NCI-H2171 (cell line): ENCODE results near the gene TCOF1.
"Not testable (repeated sequence)": the region's sequence is repeated elsewhere in the genome, so short reads cannot be mapped to it uniquely, and the experiment has no call there.

Experiments
- DNase-seq: peaks from one replicate; lab custom pipeline; 2025; lab: John Stamatoyannopoulos, UW

Gene TCOF1

GRCh38 chr5:150406103-150406722, 48.7 kb downstream of the TCOF1 start:
- DNase-seq: no peak

- no peak for DNase-seq
Measured at GRCh38 chr5:150406723-150407095, 49.2 kb downstream of the TCOF1 start.

GRCh38 chr5:150407096-150407720, 49.7 kb downstream of the TCOF1 start:
- no peak for DNase-seq

DNA sequence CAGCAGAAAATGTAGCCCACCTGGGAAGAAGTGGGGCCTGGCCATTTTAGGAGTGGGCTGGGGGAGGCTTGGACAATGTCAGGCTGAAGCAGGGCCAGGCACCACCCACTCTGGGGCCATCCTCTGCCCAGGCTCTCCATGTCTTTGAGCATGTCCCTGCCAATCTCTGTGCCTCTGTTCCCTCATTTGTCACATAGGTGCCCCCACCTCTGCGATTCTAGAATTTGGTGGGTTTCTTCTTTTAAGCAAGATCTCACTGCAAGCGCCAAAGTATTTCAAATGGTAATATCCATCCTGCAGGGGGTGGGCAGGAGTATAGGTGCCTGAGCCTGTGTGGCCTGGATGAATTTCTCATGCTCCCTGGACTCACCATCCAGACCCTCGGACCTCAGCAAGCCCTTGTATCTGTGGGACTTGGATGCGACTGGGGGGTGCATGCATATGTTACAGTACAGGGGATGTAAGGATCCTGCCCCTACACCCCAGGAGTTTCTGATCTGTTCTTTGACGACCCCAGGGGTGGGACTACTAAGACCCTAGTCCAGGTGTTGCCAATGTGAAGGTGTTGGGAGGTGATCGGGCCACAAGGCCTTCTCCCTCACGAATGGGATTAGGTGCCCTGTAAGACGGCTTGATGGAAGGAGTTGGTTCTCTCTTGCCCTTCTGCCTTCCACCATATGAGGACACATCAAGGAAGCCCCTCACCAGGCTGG, 50.9 kb downstream of the TCOF1 start:
- DNase-seq: no peak

DNA sequence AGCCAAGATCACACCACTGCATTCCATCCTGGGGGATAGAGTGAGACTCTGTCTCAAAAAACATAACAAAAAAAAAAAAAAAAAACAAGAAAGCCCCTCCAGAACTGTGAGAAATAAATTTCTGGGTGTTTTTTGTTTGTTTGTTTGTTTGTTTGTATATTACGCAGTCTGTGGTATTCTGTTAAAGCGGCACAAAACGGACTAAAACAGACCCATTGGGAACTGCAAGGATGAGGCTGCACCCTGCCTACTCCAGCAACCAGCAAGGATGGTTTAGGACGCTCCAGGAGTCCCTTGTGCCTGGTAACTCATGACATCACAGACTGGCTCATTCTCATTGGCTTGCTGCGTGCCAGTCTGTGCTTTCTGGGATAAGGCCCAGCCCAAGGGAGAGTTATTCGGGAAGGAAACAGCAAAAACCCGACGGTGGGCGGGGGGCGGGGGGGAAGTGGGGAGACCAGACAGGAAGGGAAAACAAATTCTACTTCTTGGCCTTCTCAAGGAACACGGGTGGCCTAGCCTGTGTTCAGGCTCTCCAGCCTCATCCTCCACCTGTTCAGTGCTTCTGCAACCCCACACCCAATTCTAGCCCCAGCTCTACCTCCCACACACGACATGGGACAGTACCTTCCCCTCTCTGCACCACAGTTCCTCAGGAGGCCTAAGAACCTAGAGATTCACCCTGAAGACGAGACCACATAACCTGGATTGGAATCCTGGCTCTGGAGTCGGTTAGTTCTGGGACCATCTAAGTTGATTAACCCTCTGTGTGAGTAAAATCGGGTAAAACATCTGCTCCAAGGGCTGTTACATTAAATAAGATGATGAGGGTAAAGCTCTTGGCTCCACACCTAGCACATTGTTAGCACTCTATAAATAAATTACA, 52.4 kb downstream of the TCOF1 start:
- peak; percentile 16 for DNase-seq

DNA sequence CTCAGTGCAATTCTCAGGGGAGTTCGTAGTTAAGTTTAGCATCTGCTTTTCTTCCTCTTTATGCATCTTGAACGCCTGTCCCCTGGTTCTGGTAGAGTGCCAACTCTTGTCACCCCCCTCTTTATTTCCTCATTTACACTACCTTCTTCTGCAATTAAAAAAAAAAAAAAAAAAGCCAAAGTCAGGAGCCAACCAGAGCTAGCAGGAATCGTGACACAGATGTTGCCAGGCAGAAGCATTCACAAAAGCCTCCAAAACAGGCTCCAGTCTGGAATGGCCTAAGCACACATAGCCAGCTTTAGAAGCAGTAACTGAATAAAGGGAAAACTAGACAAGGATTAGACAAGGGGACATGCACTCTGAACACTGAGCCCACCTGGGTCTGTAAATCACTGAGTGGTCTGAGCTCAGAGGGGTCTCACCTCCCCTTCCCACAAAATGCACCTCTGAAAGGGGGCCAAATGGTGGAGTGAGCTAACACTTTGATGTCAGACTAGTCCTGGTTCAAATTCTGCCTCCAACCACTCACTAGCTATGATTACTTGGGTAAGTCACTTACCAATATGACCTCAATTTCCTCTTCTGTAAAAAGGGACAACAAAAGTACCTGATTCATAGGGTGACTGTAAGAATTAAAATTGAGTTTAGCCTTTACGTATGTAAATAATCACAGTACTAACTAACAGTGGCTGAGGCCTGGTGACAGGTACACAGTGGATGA, 53.2 kb downstream of the TCOF1 start:
- DNase-seq: no peak

GRCh38 chr5:150411245-150411979, 53.9 kb downstream of the TCOF1 start:
- no peak for DNase-seq

DNA sequence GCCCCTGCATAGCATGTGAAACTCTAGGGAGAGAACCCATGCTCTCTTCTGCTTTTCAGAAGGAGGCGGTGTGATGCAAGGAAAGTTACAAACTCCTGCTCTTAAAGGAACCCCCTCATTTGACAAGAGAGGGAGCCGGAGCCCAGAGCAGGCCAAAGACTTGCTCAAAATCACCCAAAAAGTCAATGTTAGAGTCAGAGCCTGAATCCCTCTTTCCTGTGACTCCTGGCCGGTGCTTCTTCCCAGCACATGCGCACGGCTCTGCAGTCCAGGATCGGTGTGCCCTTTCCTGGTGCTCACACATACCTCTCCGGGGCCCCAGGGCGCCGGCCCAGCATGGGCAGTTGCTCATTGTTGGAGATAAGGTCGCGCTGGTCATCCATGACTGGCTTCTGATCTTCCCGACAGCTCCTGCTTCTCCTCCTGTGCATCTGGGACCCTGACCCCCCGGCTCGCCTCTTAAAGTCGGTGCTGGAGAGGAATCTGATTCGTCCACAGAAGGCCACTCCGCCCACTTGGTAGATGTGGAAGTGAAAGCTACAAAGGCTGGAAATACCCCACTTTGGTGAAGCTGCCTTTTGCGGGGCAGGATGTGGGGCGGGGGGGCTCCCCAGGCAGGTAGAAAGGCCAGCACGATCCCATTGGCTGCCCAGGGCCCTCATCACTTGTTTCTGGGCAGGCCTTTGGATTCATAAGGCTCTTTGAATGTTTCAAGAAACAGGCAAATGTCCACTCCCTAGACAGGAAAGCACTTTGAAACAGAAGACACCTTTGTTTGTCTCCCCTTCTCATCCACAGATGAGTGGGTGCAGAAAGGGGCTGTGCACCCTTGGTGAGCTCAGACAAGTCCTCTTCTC, 55.0 kb downstream of the TCOF1 start, which contains the start of gene CD74:
Gene CD74, minus strand, starts transcription at position 592 of the 857 bp plus-strand sequence. Its CDS starts 161 bp downstream, at position 431.
- DNase-seq: no peak

GRCh38 chr5:150413176-150413901, 55.8 kb downstream of the TCOF1 start:
- no peak for DNase-seq

DNA sequence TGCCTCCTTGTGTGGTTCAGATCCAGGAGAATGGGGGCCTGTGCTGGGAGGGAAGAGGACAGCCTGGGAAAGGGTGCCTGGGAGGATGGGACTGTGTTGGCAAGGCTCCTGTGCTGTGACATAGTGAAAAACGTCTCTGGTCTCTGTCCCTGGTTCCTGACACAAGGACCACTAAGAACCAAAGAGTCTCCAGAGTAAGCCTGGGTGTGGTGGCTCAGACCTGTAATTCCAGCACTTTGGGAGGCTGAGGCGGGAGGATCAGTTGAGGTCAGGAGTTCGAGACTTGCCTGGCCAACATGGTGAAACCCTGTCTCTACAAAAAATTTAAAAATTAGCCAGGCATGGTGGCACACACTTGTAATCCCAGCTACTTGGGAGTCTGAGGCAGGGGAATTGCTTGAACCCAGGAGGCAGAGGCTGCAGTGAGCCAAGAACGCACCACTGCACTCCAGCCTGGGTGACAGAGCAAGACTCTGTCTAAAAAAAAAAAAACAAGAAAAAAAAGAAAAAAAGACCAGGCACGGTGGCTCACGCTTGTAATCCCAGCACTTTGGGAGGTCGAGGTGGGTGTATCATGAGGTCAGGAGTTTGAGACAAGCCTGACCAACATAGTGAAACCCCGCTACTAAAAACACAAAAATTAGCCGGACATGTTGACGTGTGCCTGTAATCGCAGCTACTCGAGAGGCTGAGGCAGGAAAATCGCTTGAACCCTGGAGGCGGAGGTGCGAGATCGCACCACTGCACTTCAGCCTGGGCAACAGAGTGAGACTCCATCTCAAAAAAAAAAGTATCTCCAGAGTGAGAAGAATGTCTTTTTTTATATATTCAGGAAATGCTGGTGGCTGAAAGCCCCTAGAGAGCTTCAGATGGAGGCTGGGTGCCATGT, 56.6 kb downstream of the TCOF1 start:
- DNase-seq: not testable (repeated sequence)

DNA sequence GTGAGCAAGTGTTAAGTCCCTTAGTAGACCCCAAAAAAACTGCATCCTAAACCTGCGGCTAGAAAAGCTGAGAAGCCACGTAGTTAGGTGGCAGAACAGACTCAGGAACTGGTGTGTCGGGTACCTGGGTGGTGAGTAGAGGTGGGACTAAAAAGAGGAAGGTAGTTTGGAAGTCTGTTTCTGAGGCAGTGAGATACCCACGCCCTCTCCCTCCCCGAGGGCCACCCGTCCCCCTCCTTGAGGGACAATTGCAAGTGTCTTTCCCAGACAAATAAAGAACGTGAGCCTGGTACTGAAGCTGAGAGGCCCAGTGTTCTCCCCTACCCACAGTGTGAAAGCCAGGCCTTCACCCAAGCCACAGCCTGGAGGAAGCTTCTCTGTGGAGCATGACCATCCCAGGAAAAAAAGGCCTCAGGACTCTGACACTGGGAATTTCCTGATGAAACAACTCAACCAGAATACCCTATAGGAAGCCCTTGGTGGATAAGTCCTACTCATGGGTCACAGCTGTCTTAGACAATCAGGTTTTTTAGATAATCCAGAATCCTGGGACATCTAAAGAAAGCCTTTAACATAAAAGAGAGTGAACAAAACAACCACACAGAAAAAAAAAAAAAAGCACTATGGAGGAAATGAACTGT, 62.3 kb downstream of the TCOF1 start:
- DNase-seq: no peak

DNA sequence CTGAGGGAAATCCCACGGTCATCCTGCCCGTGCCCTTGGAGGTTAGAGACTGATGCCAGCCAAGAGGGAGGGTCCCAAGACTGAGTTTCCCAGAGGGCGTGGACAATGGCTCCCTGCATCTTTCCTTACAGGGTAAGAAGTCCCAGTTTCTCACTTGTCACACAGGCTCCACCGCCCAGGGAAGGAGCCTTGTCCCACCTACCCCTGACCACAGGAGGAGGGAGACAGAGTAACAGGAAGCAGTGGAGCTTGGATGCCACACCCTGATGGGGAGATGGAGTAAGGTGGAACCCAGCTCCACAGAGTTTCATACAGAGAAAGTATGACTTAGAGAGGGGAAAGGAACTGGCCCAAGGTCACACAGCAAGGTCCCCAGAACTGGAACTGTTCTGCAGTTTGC, 64.6 kb downstream of the TCOF1 start:
- no peak for DNase-seq

GRCh38 chr5:150422758-150423157, 65.3 kb downstream of the TCOF1 start:
- DNase-seq: no peak

- not testable (repeated sequence) for DNase-seq
Measured at GRCh38 chr5:150426165-150426564, 68.7 kb downstream of the TCOF1 start.

- no peak for DNase-seq
Measured at GRCh38 chr5:150428106-150428876, 70.8 kb downstream of the TCOF1 start.

DNA sequence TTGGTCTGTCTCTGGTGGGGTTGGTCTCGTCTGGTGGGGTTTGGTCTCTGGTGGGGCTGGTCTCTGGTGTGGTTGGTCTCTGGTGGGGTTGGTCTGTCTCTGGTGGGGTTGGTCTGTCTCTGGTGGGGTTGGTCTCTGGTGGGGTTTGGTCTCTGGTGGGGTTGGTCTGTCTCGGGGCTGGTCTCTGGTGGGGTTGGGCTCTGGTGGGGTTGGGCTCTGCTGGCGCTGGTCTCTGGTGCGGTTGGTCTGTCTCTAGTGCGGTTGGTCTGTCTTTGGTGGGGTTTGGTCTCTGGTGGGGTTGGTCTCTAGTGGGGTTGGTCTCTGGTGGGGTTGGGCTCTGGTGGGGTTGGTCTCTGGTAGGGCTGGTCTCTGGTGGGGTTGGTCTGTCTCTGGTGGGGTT, 71.5 kb downstream of the TCOF1 start:
- DNase-seq: no peak

GRCh38 chr5:150429410-150429873, 71.9 kb downstream of the TCOF1 start:
- no peak for DNase-seq
